SK-N-MC (cell line): ENCODE results near the gene HEATR5A.
"Not testable (repeated sequence)": the region's sequence is repeated elsewhere in the genome, so short reads cannot be mapped to it uniquely, and the experiment has no call there.

Experiments used
- DNase-seq: peaks from one replicate; pipeline ENCODE4 v3.0.0-alpha.2; 2011; ENCODE audit warnings: low read depth, low spot score
- H3K27ac ChIP-seq: fragments of 200-600 bp; sonication (generic); 2 replicates; pipeline ENCODE4 v1.5.1; 2016; ENCODE audit warnings: mixed run types
- H3K36me3 ChIP-seq: fragments of 200-600 bp; sonication (generic); 2 replicates; pipeline ENCODE4 v1.6.1; 2017; ENCODE audit warnings: antibody characterized with exemption, low read length, mixed read lengths; ENCODE audit not compliant: insufficient read depth
- H3K4me3 ChIP-seq: fragments of 200-600 bp; sonication (generic); 2 replicates; pipeline ENCODE4 v1.5.1; 2016
- H3K9ac ChIP-seq: fragments of 200-600 bp; sonication (generic); 2 replicates; pipeline ENCODE4 v1.8.0; 2017; ENCODE audit warnings: mixed run types, mixed read lengths; ENCODE audit not compliant: insufficient read length
- H3K9me3 ChIP-seq: fragments of 200-600 bp; sonication (generic); 2 replicates; pipeline ENCODE4 v1.6.1; 2017; ENCODE audit warnings: low read depth, mild to moderate bottlenecking, antibody characterized with exemption, low read length, moderate library complexity, mixed read lengths
- EZH2 ChIP-seq: fragments of 200-600 bp; sonication (generic); IDR thresholded peaks from one replicate; pipeline ENCODE4 v1.6.1; 2017; ENCODE audit warnings: antibody characterized with exemption
- FOXP2 ChIP-seq: optimal IDR thresholded peaks from 2 replicates; pipeline ENCODE3; 2011; ENCODE audit warnings: mild to moderate bottlenecking, moderate library complexity; ENCODE audit not compliant: insufficient read depth; ENCODE audit errors: extremely low read length, control extremely low read depth
- POLR2AphosphoS5 ChIP-seq: IDR thresholded peaks from 2 replicates; pipeline ENCODE4 v1.6.1; 2012; ENCODE audit warnings: mild to moderate bottlenecking, low read depth, low read length, borderline replicate concordance

HEATR5A gene

DNA sequence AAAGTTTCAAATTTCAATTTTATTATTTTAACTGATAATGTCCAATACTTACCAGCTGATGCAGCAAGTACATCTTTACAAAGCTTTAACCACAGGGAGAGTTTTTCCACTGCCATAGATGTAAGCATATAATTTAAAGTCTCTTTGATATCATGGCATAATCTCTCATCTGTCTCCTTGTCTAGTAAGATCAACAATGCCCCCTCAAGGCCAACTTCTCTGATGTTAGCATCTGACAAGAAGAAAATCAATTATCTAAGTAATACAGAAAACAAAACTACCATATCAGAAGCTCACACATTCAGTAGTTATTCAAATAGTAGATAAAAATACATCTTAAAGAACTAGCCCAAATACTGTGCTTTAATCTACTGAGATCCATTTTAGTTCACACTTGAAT lies 94.2 kb downstream of the HEATR5A start:
- Histone ChIP-seq H3K4me3 (no peak overlapping the region), H3K9ac (no peak overlapping the region), H3K27ac (no peak overlapping the region), H3K9me3 (no peaks in the 10 kb centered on the region), H3K36me3 (no peaks in the 10 kb centered on the region)
- DNase-seq = no peak
- no peak for TF ChIP-seq POLR2AphosphoS5
- no peak for TF ChIP-seq FOXP2
- no peak for TF ChIP-seq EZH2

DNA sequence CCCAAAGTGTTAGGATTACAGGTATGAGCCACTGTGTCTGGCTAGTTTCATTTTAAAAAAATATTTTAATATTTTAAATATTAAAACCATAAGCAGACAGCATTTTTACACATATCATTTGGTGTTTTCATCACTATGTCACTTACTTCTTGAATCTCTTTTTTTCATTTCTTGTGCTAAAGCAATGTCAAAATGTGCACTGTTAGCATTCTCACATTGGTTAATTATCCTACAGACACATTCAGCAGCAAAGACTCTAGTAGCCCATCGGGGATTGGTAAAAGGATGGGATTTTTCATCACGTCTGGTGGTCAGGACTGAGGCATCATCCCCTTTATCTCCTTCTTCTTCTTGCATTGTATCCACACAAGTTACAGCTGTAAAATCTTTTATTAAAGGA lies 96.9 kb downstream of the HEATR5A start:
- TF ChIP-seq FOXP2 (no peak), POLR2AphosphoS5 (no peak), EZH2 (no peak)
- H3K27ac ChIP-seq = no peak overlapping the region
- no peak for DNase-seq
- H3K9me3 ChIP-seq = no peaks in the 10 kb centered on the region
- H3K4me3 ChIP-seq = no peak overlapping the region
- no peaks in the 10 kb centered on the region for H3K36me3 ChIP-seq
- H3K9ac ChIP-seq = no peak overlapping the region

- Histone ChIP-seq H3K9me3 (no peaks in the 10 kb centered on the region), H3K4me3 (no peak overlapping the region), H3K27ac (no peak overlapping the region), H3K9ac (no peak overlapping the region), H3K36me3 (no peaks in the 10 kb centered on the region)
- no peak for TF ChIP-seq FOXP2
- TF ChIP-seq POLR2AphosphoS5 = no peak
- TF ChIP-seq EZH2 = no peak
- DNase-seq = no peak
Observed at GRCh38 chr14:31320922-31321766, 99.2 kb downstream of the HEATR5A start.

DNA sequence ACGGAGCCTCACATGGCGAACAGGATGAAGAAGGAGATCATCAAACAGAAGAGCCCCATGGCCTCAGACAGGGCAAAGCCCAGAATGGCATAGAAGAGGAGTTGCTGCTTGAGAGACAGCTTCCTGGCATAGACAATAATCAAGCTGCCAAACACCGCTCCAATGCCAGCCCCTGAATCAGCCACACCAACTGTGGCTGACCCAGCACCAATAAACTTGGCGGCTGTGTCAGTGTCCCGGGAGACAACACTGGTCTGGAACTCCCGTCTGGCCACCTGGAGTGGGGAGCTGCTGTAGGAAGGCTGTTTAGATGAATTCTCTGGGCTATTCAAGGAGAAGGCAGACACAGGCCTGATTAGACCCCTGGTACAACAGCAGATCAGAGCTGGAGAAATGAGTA lies 100.1 kb downstream of the HEATR5A start:
- H3K4me3 ChIP-seq = no peak overlapping the region
- TF ChIP-seq POLR2AphosphoS5 (no peak), EZH2 (no peak), FOXP2 (no peak)
- no peaks in the 10 kb centered on the region for H3K9me3 ChIP-seq
- H3K36me3 ChIP-seq = no peaks in the 10 kb centered on the region
- DNase-seq = no peak
- H3K9ac ChIP-seq = no peak overlapping the region
- no peak overlapping the region for H3K27ac ChIP-seq

DNA sequence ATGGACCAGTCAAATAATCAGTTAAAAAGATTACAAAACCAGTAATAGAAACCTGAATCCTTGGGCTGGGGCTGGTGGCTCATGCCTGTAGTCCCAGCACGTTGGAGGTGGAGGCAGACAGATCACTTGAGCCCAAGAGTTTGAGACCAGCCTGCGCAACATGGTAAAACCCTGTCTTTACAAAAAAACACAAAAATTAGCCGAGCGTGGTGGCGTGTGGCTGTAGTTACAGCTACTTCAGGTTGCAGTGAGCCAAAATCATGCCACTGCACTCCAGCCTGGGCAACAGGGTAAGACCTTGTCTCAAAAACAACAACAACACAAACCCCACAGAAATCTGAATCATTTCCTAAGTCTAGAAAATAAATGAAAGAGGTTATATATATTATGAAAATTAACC lies 100.6 kb downstream of the HEATR5A start:
- Histone ChIP-seq H3K9ac (no peak overlapping the region), H3K36me3 (no peaks in the 10 kb centered on the region), H3K9me3 (no peaks in the 10 kb centered on the region), H3K27ac (no peak overlapping the region), H3K4me3 (no peak overlapping the region)
- no peak for TF ChIP-seq EZH2
- no peak for DNase-seq

GRCh38 chr14:31312934-31313333 lies 107.4 kb downstream of the HEATR5A start:
- H3K9ac ChIP-seq = no peak overlapping the region
- TF ChIP-seq EZH2 (no peak), FOXP2 (no peak), POLR2AphosphoS5 (no peak)
- no peak for DNase-seq
- no peak overlapping the region for H3K4me3 ChIP-seq
- H3K36me3 ChIP-seq = no peaks in the 10 kb centered on the region
- H3K27ac ChIP-seq = no peak overlapping the region
- H3K9me3 ChIP-seq = no peaks in the 10 kb centered on the region

DNA sequence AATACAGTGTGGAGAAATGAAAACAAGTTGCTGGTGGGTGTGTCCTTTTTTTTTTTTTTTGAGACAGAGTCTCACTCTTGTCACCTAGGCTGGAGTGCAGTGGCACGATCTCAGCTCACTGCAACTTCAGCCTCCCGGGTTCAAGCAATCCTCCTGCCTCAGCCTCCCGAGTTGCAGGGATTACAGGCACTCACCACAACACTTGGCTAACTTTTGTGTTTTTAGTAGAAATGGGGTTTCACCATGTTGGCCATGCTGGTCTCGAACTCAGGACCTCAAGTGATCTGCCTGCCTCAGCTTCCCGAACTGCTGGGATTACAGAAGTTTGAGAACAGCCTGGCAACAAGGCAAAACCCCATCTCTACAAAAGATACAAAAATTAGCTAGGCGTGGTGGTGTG lies 108.0 kb downstream of the HEATR5A start:
- not testable (repeated sequence) for H3K4me3 ChIP-seq, H3K27ac ChIP-seq, H3K9me3 ChIP-seq, H3K9ac ChIP-seq, H3K36me3 ChIP-seq, DNase-seq

- Histone ChIP-seq H3K9ac (no peak overlapping the region), H3K4me3 (no peak overlapping the region), H3K27ac (no peak overlapping the region), H3K36me3 (no peaks in the 10 kb centered on the region), H3K9me3 (no peaks in the 10 kb centered on the region)
- no peak for TF ChIP-seq POLR2AphosphoS5
- TF ChIP-seq FOXP2 = no peak
- TF ChIP-seq EZH2 = no peak
- no peak for DNase-seq
Observed at GRCh38 chr14:31307618-31308017, 112.7 kb downstream of the HEATR5A start.

DNA sequence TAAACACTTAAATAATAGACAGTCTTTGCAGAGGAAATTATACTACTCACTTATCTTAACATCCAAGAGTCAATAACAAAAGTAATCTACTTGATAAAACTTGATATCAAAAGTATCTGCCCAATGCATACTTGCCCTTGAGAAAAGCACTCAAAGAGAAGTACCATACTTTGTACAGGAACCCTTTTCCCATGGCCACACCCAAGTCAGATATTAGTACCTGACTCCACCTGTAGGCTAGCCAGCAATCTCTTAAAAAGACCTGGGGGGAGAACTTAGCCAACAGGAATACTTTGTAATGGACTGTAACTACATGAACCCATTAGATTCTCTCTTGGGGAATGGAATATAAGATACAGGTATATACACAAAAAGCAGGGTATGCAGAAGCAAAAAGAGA lies 113.2 kb downstream of the HEATR5A start:
- Histone ChIP-seq H3K9ac (no peak overlapping the region), H3K27ac (no peak overlapping the region), H3K9me3 (no peaks in the 10 kb centered on the region), H3K4me3 (no peak overlapping the region), H3K36me3 (no peaks in the 10 kb centered on the region)
- DNase-seq = no peak
- TF ChIP-seq EZH2 = no peak
- no peak for TF ChIP-seq FOXP2
- TF ChIP-seq POLR2AphosphoS5 = no peak
